Stimulated activated CD8-positive, alpha-beta memory T cell treated with anti-CD3 and anti-CD28 coated beads, Interleukin-12 subunit alpha, Interleukin-12 subunit beta, amount 100 ng/mL, for 24 hours (primary cell): ENCODE measurements around the gene FNDC5.

Experiments
- DNase-seq: peaks from one replicate; pipeline ENCODE4 v3.0.0-alpha.2; 2020; ENCODE audit errors: extremely low read depth

Gene FNDC5

DNA sequence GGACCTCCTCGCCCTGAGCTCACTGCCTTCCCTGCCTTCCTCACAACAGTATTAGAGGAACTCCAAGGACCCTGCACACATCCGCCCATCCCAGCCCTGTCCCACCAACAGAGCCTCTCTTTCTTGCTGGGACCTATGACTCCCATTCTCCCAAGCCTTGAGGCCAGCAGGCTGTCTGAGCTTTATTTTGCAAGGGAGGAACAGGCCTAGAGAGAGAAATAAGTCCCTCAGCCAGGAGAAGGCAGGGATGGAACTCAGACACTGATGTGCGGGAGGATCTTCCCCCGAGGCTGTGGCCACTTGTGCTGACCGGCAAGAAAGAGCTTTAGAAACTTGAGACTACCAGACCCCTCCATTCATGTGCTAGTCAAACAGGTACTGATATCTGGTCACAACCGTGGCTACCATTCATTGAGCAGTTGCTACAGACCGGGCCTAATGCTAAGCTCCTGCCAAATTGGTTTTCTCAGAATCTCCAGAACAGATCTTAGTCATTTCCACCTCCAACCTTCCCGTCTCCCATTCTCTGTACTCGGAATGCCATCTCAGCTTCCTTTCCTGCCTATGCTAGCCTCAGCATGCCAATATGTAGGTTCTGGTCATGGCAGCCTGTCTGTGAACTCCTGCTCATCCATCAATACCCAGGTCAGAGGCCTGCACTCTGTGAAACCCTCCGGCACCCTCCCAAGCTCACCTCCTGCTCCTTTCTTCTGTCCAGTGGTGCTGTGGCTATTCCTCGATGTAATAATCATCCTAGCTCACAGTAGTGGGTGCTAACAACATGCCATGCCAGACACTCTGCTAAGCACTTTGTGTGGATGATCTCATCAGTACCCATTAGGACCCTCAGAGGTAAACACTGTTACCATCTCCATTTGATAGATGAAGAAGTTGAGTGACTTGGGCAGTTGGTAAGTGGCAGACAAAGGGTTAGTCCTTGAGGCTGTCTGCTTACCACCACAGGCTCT is 26.7 kb upstream of the FNDC5 start:
- DNase-seq = no peak

DNA sequence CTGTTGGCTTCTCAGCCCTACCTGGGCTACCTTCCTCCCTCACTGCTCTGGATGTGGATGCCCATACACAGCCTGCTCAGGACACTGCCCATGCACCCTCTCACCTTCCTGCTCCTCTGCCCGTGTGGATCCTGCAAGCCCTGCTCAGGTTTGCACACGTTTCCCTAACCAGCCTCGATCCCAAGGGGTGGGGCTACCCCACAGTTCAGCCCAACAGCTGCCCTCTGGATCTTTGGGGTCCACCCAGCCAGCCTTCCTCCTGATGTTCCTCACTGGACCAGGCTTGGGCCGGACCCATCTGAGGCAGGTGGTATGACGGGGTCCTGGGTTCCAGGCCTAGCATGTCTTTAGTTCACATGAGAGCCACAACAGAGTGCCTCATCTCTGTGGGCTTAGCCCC is 25.7 kb upstream of the FNDC5 start:
- no peak for DNase-seq

DNA sequence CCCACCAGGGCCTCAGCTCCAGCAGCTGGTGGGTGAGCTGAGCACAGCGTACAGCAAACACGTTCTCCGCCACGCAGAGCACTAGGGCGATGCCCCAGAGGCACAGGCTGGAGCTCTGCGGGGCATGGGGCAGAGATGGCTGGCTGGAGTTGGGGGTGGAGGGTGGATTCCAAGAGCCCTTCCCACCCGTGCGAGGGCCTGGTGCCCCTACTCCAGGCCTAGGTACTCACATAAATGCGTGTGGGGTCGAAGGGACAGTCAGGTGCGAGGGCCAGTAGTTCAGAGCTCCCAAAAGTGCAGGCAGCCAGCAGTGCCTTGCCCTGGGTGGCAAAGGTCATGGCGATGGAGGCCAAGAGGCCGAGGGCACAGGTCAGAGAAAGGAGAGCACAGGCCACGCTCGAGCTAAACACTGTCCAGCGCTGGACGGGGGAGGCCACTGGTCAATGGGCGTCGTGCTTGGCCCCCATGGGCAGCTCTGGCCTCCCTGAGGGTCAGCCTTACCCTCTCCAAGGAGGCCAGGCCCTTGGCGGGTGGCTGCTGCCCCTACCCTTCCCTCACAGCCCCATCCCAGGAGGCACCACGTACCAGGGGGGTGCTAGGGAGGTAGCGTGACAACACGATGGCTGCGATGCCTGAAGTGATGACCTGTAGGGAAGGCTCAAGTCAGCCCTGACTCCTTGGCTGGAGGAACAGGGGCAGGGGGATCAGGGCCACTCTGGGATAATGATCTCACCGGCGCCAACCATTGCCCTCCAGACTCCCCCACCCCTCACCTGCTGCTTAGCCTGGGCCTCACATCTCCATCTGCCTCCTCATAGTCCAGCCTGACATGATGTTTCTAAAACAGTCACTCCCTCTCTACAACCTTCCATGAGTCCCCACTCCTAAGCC is 24.9 kb upstream of the FNDC5 start:
- DNase-seq = no peak

DNA sequence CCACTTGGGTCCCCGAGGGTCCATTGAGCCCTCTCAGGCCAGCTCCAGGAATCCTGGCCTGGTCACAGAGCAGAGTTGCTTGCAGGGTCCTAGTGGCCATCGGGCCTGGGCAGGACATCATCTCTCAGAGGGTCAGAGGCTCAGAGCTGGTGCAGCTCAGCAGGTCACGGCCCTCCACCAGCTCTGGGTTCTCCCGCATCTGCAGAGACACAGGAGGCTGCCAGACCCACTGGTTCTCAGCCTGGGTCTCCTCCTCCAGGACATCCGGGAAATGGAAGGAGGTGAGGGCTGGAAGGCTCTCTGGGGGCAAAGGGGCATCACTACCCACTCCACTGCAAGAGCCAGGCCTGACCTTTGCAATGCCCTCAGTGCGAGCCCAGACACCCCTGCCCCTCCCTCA is 24.0 kb upstream of the FNDC5 start:
- no peak for DNase-seq

DNA sequence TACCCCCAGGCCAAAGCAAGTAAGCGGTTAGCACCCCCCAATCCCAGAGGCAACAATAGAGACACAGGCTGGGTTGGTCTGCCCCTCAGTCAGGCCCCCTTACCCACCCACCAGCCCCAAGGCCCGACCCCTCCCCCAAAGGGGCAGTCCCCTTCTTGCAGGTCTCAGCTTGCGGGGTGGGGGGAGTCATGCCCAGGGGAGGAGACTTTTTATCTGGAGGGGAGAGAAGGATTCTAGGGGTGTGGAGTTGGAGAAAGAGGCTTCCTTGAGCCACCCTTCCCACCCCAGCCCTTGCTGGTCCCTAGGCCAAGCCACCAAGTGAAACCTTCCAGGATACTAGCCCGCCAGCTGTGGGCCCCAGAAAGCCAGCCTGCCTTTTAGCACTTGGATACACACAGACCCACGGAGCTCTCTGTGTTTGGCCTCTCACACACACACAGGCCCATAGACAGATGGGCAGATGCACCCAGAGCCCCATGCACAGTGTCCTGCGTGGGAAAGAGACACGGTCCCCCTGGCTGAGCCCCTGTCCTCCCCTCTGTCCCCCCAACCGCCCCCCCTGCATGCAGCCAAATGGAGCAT is 23.4 kb upstream of the FNDC5 start:
- DNase-seq = no peak

DNA sequence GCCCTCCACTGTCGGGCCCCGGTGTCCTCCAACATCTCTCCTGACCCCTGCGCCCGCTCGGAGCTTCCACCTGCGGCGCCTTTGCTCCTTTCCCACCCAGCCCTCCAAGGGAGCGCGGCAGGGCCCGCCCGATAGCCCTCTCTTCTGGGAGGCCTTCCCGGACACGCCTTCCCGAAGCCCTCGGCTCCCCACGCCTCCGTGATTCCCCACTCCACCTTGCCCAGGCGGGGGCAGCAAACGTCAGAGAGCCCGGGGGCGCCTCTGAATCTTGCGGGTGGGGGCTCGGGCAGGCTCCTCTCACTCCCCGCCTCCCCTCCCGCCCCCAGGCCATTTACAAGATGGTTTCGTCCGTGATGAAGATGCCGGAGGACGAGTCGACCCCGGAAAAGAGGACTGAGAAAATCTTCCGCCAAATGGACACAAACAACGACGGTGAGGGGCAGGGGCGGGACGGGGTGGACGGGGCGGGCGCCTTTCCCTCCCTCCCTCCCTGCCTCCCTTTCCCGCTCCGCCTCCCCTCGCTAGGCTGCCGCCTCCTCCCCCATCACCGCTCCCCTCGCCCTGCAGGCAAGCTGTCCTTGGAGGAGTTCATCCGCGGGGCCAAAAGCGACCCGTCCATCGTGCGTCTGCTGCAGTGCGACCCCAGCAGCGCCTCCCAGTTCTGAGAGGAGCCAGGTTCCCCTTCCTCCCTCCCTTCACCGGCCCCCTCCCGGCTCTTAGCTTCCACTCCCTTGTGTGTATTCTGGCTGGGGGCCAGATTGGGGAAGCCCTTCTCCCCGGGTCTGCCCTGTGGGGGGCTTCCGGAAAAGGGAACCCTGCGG is 22.7 kb upstream of the FNDC5 start:
- no peak for DNase-seq

DNA sequence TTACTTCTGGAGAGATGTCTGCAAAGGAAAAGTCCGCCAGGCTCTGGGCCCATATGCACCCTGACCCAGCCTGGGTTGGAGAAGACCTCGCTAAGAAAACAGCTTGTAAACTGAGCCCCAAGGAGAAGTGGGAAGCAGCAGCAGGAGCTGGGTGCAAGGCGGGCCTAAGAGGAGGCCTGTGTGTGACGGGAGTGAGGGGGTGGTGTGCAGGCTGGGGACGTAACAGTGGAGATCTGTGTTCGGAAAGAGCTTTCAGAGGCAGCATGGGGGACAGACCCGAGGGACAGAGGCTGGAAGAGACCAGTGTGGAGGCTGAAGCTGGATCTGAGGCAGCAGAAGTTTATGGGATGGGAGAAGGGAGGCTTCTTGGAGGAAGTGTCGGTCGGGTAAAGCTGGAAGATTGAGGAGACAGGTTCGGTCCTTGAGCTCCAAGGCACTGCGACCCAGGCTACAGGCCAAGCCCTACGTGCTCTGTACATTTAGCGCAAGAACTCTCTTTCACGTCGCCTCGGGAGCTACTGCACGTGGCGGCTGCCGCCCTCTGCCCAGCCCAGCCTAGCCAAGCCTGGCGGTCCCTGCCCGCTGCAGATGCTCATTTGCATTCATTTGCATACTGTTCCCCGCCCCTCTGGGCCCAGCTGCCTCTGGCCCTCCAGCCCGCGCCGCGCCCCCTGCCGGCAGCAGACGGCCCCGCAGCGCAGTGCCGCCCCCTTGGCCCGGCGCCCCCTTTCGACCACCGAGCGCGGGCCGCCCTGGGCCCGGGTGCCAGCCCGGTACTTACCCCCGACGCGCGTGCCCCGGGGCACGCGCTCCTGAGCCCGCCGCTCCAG is 21.9 kb upstream of the FNDC5 start:
- DNase-seq = no peak

DNA sequence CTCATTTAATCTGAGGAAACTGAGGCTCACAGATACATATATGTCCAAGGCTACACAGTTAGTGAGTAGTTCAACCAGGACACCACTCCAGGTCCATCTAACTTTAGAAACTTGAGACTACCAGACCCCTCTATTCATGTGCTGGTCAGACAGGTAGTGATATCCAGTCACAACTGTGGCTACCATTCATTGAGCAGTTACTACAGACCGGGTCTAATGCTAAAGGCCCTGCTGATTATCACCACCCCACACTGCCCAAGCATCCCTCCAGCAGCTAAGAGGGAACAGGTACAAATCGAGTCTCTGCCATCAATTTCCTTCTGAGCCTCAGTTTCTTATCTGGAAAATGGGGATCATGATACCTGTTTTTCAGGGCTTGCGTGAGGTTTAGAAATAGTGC is 20.9 kb upstream of the FNDC5 start:
- DNase-seq = no peak

DNA sequence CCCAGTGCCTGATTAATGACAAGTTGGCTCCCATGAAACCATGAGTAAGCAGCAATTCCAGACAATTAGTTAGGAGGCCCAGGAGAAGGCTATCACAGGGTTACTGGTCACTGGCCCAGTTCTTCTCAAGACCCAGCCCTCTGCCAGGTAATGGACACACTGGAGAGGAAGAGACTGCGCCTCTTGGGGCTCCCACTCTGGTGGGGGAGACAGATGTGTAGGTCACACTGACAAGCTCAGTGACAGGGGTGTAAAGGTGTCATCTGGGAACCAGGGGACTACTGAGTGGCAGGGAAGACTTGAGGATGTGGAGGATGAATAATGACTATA is 20.5 kb upstream of the FNDC5 start:
- no peak for DNase-seq

DNA sequence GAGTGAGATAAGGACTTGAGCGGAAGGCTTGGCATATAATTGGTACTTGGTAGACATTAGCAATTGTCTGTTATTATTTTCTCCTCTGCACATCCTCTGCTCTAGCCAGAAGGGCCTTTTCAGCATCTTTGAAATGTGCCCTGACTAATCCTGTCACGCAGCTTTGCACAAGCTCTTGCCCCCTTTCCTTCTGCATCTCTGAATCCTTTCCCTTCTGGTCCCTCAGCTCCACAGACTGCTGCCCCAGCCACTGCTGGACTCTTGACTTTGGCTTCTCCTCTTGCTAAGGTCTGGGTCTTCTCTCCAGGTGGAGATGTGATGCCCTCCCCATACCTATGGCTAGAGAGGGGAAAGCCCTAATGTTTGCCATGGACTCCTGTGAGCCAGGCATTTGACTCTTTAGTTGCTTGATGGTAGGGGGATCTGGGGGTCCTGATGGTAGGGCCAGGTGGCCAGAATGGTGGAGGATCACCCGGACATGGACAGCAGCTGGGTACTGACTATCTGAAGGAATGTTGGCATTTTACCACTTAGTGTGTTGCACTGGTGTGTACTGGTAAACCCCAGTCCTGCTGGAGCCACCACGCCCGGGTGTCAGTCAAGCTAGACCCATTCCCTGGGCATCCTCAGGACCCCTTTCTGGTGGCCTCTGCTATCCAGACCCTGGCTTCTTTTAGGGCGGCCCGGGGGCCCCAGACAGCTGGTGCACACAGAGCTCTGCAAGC is 20.0 kb upstream of the FNDC5 start:
- no peak for DNase-seq

DNA sequence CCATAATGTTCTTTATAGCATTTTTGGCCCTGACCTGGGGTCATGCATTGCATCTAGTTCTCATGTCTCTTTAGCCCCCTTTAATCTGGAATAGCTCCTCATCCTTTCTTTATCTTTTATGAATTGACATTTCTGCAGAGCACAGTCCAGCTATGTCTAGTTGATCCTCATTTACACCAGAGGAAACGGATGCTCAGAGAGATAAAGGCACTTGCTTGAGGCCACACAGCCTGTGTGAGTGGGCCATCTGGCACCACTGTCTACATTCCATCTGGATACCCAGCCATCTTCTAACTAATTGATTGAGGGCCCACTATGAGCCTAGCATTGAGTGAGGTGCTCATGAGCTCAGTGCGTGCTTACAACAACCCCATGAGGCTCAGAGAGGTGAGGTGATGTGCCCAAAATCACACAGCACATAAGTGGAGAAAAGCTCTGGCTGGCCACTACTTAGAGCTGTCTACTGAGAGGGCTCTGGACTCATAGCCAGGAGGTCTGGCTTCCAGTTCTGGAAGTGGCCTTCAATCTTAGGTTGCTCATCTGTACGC is 19.1 kb upstream of the FNDC5 start:
- no peak for DNase-seq

DNA sequence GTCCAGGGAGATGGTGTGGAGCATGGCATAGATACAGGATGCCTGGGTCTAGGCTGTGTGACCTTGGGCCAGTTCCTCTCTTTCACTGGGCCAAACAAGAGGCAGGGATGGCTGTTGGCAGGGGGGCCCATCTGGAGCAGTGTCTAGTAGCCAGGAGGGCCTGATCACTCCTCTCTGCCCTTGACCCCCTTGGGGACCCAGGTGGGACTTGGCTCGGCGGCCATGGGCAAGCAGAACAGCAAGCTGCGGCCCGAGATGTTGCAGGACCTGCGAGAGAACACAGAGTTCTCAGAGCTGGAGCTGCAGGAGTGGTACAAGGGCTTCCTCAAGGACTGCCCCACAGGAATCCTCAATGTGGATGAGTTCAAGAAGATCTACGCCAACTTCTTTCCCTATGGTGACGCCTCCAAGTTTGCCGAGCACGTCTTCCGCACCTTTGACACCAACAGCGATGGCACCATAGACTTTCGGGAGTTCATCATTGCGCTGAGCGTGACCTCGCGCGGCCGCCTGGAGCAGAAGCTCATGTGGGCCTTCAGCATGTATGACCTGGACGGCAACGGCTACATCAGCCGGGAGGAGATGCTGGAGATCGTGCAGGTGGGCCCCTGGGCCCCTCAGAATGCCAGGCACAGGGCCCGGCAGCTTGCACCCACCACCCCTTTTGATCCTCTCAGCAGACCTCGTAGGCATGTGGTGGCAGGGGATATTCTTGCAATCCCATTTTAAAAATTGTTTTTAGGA is 18.1 kb upstream of the FNDC5 start:
- no peak for DNase-seq

DNA sequence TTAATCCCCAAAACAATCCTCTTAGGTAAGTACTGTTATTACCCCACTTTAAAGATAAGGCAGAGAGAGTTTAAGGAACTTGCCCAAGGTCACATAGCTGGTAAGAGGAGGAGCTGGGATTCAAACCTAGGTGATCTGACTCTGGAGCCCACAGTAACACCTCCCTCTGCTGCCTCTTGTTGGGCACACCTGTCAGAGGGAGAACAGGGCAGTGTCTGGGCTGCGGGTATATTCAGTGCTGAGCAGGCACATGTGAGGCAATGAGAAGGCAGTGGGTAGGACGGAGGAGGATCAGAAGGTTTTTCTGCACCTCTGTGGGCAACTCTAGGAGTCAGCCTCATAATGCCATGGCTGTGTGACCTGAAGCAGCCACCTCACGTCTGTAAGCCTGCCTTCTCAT is 17.4 kb upstream of the FNDC5 start:
- DNase-seq = no peak

DNA sequence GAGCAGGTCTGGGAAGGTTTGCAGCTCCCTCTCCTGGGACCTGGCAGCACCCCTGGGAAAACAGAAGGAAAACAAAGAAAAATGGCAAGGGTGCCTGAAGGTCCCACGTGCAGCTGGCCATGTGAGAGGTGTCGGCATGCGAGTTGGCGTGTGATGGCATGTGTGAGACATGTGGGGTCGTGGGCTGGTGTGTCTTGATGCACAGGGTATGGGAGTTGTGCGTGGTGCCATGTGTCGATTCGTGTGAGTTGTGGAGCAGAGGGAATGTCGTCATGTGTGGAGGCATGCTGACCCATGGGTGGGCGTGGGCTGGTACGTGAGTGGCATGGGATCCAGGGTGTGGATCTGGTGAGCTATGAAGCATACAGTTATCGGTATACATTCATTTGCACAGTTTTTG is 16.9 kb upstream of the FNDC5 start:
- DNase-seq = no peak

DNA sequence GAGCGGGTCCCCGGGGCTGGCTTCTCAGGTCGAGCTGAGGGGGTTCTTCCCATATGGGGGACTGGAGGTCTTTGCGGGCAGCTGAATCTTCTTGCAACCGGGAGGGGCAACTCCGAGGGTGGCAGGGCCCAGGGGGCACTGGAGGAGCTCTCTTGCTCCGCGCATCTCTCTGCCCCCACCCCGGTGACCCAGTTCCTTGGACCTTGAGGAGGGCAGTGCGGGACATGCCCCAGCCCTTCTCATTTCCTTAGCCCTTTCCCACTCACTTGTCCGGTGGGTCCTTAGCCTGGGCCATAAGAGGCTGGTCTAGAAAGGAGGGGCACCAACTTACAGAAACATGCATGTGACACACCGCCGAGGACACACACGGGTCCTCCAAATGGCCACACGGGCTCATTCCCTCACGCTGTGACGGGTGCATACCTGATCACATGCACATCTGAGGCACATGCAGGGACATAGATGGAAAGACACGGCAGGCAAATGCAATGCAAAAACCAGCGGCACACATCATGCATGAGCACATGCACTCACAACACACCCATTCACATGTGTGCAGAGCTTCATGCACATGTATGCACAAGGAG is 16.2 kb upstream of the FNDC5 start:
- no peak for DNase-seq

DNA sequence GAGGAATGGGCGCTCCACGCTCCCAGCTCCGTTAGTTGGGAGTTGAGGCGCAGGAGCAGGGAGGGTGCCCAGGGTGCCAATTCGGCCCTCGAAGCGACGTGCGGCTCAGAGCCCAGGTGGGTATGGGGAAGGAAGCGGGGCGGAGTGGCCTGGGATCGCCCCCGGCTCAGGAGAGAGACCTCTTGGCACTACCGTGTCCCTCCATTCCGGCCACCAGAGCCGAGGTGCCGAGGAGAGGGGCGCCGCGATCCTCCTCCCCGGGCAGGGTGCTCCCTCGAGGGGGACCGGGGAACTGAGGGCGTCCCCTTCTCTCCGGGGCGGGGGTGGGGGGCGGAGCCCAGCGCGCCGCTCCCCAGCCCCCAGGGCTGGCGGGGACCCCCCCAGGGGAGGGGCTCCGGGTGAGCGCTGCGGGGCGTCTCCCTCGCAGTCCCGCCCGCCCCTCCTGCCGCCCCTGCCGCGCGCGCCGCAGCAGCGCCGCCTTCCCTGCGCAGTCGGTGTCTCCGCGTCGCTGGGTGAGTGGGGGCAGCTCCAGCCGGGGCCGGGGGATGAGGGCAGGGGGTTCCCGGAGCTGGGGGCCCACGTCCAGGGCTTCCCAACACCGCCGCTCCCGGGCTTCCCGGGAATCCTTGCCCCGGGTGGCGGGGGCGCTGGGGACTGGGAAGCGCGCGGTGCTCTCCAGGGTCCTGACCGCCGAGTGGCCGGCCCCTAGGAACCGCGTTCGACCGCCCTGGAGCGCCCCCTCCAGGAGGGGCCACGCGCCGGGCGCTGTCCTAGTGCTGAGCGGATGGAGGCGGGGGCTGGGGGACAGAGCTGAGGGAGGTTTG is 15.5 kb upstream of the FNDC5 start, which contains the start of gene HPCA:
TSS of gene HPCA (plus strand) at position 488 of the 824 bp plus-strand sequence. CDS start 2,408 bp downstream, outside the sequence.
- no peak for DNase-seq

DNA sequence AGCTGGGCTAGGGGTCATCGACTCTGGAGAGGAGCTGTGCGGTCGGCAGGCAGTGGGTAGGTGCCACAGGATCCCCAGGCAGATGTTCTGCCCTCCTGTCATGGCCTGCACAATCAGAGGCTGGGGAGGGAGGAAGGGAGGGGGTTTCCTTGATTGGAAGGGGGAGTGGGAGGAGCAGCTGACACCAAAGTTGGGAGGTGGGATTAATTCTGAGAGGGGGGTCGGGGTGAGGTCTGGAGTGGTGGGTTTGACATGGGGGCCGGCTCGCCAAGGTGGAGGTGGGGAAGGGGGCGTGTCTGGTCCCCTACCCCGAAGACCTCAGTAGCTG is 14.9 kb upstream of the FNDC5 start:
- no peak for DNase-seq

DNA sequence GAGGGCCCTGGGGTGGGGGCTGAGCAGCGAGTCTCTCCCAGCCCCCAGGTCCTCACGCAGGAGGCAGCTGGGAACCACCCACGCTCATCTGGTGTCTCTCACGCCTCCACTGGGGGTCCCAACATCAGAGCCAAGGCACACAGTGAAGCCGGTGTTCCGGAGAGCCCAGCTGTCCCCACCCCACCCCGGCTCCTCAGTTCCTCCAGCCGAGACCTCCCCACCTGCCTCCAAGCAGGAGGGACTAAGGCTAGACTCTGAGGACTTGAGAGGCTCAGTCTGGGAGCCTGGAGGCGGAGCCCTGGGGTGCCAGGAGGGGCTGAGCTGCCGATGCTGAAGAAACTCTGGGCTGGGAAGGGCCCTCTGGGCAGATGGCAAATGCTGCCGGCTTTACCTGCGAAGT is 14.0 kb upstream of the FNDC5 start:
- DNase-seq = no peak
